ENCODE measurements around the gene ESRRG. TPM values are rescaled to one million over a fixed set of nuclear protein-coding genes. Genes with fewer than 3 reads are reported as not detected.
A peak's percentile ranks its signal among the peaks of the same experiment; 100 is the strongest.

Gene ESRRG
- total and polyA plus RNA-seq, 2 of the 8 experiments (the other 6 are each of a cell fraction or from before 2014, with no cell fraction given), result 0.59 to 1.4 TPM

- ChIA-PET POLR2A (ENCODE audit: partially characterized antibody) (interaction anchor here (2.0 kb wide), 1 partner anchor 17 kb away, joined by 8 read pairs; the partner anchor contains the start of gene ESRRG), CTCF (ENCODE audit: partially characterized antibody) (interaction anchor here (0.7 to 2.4 kb wide), 3 partner anchors 9 to 568 kb away, joined by 3 to 9 read pairs (median 3); no protein-coding TSS in a partner anchor)
- no peak for TF ChIP-seq JUND (IDR thresholded peaks at IDR 0.05; ENCODE audit: low read length)
- TF ChIP-seq KDM1A (IDR thresholded peaks at IDR 0.05; ENCODE audit: borderline replicate concordance, low read length), result no peak
- no peak for TF ChIP-seq MAX (IDR thresholded peaks at IDR 0.05)
- TF ChIP-seq BRCA1 (IDR thresholded peaks at IDR 0.05; ENCODE audit: low read depth, low read length), result no peak
- peak; percentile 72; the same call in 1 of the 2 replicates for TF ChIP-seq POU5F1 (IDR thresholded peaks at IDR 0.05; ENCODE audit: low read depth, low read length)
- no peak for TF ChIP-seq SIRT6 (IDR thresholded peaks at IDR 0.05; ENCODE audit: low read length)
- TF ChIP-seq JUN (IDR thresholded peaks at IDR 0.05; ENCODE audit: low read depth, low read length), result no peak
These were observed 17.1 kb upstream of the ESRRG start for GRCh38 chr1:216740331-216740730.

More at GRCh38 chr1:216740331-216740730, 17.1 kb upstream of the ESRRG start:
- FAIRE-seq, result peak; percentile 62
- Histone ChIP-seq H3K4me3 (ENCODE audit: extremely low read depth in 1 of 4, insufficient read depth in 2 of 4, low read depth in 3 of 4, low read length in 4 of 4) (peak overlapping the region in 1 of 4 experiments; percentile 42; a peak in 2 of 8 replicates), H3K23me2 (ENCODE audit: low read depth, low read length) (no peaks in the 10 kb centered on the region), H2AFZ (ENCODE audit: low read length) (no peak overlapping the region), H3K14ac (ENCODE audit: insufficient read length) (no peak overlapping the region), H2BK20ac (ENCODE audit: low read length) (no peak overlapping the region), H3K79me1 (ENCODE audit: low read depth, low read length) (no peaks in the 10 kb centered on the region), H4K8ac (ENCODE audit: extremely low read depth, insufficient read depth, low read length) (no peak overlapping the region), H3K27me3 (replicated peaks in 1 of 4; ENCODE audit: control insufficient read depth in 3 of 4, extremely low read depth in 1 of 4, insufficient read depth in 3 of 4, low read length in 3 of 4) (no peaks in the 10 kb centered on the region), H2BK12ac (ENCODE audit: low read depth, low read length) (no peak overlapping the region), H2AK5ac (ENCODE audit: low read depth, low read length) (no peak overlapping the region), H3K23ac (ENCODE audit: insufficient read length) (no peak overlapping the region), H4K20me1 (replicated peaks in 1 of 2; ENCODE audit: control insufficient read depth in 1 of 2, insufficient read depth in 2 of 2, low read length in 2 of 2) (peaks cover 0 to 1% of the 10 kb centered on the region in 2 experiments), H2BK120ac (replicated peaks; ENCODE audit: low read depth, low read length) (peak overlapping the region; percentile 68), H4K91ac (replicated peaks; ENCODE audit: insufficient read length, low read length) (no peak overlapping the region), H2BK15ac (ENCODE audit: low read length) (no peak overlapping the region), H3K56ac (replicated peaks; ENCODE audit: insufficient read length, low read depth, low read length) (no peak overlapping the region), H2BK5ac (ENCODE audit: low read depth, low read length) (no peak overlapping the region), H3K18ac (ENCODE audit: extremely low read depth, low read length) (no peak overlapping the region), H3K4me1 (replicated peaks in 1 of 4; ENCODE audit: control insufficient read depth in 3 of 4, insufficient read depth in 4 of 4, low read length in 3 of 4) (peaks cover 0 to 8% (median under 1%) of the 10 kb centered on the region in 4 experiments; a peak in 3 of 7 replicates), H3K9me3 (ENCODE audit: insufficient read depth in 2 of 2, low read depth in 1 of 2, low read length in 1 of 2) (no peaks in the 10 kb centered on the region), H3K27ac (ENCODE audit: low read depth, low read length) (no peak overlapping the region), H3K4ac (replicated peaks; ENCODE audit: insufficient read length, low read depth, low read length) (no peak overlapping the region), H3K4me2 (ENCODE audit: insufficient read depth in 1 of 2, low read depth in 2 of 2, low read length in 2 of 2) (peak overlapping the region; percentile 52 to 67), H4K5ac (ENCODE audit: insufficient read length, low read depth, low read length) (no peak overlapping the region), H3K36me3 (ENCODE audit: control insufficient read depth in 2 of 4, insufficient read depth in 4 of 4, low read length in 3 of 4) (no peaks in the 10 kb centered on the region), H3K79me2 (ENCODE audit: control insufficient read depth in 1 of 2, insufficient read depth in 2 of 2, low read length in 2 of 2) (no peaks in the 10 kb centered on the region), H3K9ac (replicated peaks in 1 of 4; ENCODE audit: extremely low read depth in 1 of 4, low read depth in 3 of 4, low read length in 3 of 4) (no peak overlapping the region)
- DNase-seq (ENCODE audit: low read depth in 1 of 2, low spot score in 2 of 2), result no peak
- WGBS, 2 experiments (ENCODE audit: extremely low coverage in 1 of 2, insufficient coverage in 1 of 2, insufficient read length in 1 of 2, insufficient replicate concordance in 2 of 2, low coverage in 1 of 2, low lambda C conversion rate in 2 of 2, missing lambda C conversion rate in 1 of 2), result 3% methylated on average over 2 of the region's 2 CpGs; no CpG with 5 or more reads in 1 of the 2 experiments

Measured in H1 (cell line).